ENCODE data around the gene SLC11A2.

Gene SLC11A2

DNA sequence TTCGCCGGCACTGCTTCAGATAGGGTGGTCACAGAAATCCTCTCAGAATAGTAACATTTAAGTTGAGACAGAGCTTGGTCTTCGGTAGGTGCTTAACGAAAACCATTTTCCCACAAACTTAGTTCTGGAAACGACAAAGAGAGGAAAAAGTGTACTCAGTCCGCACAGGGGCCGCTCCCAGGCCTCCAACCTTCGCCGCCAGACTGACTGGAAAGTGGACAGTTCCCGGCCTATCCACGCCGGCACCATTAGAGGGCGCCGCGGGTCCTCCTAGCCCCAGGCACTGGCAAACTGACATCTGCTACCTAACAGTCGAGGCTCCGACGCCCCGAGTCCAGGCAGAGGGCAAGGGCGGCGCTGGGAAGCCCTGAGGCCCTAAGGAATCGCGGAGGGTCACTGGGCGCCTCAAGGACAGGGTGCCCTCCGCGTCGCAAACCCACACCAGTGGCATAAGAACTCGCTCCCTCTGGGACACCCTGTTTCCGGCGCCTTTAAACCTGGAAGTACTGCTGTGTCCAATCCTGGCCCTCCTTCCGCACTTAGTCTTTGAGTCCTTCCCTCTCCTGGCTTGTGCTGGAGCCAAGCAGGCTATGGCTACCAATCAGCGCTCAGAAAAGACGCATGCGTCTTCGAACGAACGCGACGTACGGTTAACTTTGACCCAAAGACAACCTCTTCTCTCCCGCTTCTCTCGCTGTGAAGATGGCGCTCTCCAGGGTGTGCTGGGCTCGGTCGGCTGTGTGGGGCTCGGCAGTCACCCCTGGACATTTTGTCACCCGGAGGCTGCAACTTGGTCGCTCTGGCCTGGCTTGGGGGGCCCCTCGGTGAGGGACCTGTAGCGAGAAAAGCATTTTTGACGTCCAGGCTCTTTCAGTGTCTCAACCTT, 21.7 kb upstream of the SLC11A2 start, which contains the start of gene LETMD1:
Gene LETMD1, plus strand, starts transcription at position 673 of the 886 bp plus-strand sequence. Its CDS starts 30 bp downstream, at position 703.
- peak; percentile 100 for ATAC-seq
- TF ChIP-seq, protein P1, sequence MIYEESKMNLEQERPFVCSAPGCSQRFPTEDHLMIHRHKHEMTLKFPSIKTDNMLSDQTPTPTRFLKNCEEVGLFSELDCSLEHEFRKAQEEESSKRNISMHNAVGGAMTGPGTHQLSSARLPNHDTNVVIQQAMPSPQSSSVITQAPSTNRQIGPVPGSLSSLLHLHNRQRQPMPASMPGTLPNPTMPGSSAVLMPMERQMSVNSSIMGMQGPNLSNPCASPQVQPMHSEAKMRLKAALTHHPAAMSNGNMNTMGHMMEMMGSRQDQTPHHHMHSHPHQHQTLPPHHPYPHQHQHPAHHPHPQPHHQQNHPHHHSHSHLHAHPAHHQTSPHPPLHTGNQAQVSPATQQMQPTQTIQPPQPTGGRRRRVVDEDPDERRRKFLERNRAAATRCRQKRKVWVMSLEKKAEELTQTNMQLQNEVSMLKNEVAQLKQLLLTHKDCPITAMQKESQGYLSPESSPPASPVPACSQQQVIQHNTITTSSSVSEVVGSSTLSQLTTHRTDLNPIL (CRISPR knock-in tag; IDR thresholded peaks at IDR 0.05; ENCODE audit: low read depth): no peak
- TF ChIP-seq BACH2 (CRISPR knock-in tag; IDR thresholded peaks at IDR 0.05; ENCODE audit: borderline replicate concordance) (no peak), ZFP3 (CRISPR knock-in tag; IDR thresholded peaks at IDR 0.05) (0 out of 2 replicates have a peak, but pooled peaks have one; percentile 19), ZNF565 (CRISPR knock-in tag; conservative IDR thresholded peaks at IDR 0.05; ENCODE audit: low read depth) (no peak), ESRRG (CRISPR knock-in tag; IDR thresholded peaks at IDR 0.05) (no peak), TCF4 (CRISPR knock-in tag; IDR thresholded peaks at IDR 0.05; ENCODE audit: borderline replicate concordance) (0 out of 2 replicates have a peak, but pooled peaks have one; percentile 32), TOX (CRISPR knock-in tag; IDR thresholded peaks at IDR 0.05; ENCODE audit: borderline replicate concordance) (no peak), CSDC2 (CRISPR knock-in tag; IDR thresholded peaks at IDR 0.05) (peak; percentile 19; the same call in 1 of the 2 replicates), ISL1 (CRISPR knock-in tag; IDR thresholded peaks at IDR 0.05) (no peak), ARNTL (CRISPR knock-in tag; IDR thresholded peaks at IDR 0.05; ENCODE audit: borderline replicate concordance, low read depth) (no peak), ZNF8 (CRISPR knock-in tag; IDR thresholded peaks at IDR 0.05) (no peak), SNAI2 (CRISPR knock-in tag; IDR thresholded peaks at IDR 0.05) (no peak), RARB (CRISPR knock-in tag; IDR thresholded peaks at IDR 0.05) (no peak), GLIS3 (CRISPR knock-in tag; IDR thresholded peaks at IDR 0.05) (no peak), ZNF70 (CRISPR knock-in tag; IDR thresholded peaks at IDR 0.05) (no peak), OSR1 (CRISPR knock-in tag; IDR thresholded peaks at IDR 0.05) (no peak), ZC3H10 (CRISPR knock-in tag; IDR thresholded peaks at IDR 0.05) (no peak), ZFP30 (CRISPR knock-in tag; IDR thresholded peaks at IDR 0.05) (no peak), PPARA (CRISPR knock-in tag; IDR thresholded peaks at IDR 0.05; ENCODE audit: borderline replicate concordance) (no peak)
- TF ChIP-seq, protein P2, sequence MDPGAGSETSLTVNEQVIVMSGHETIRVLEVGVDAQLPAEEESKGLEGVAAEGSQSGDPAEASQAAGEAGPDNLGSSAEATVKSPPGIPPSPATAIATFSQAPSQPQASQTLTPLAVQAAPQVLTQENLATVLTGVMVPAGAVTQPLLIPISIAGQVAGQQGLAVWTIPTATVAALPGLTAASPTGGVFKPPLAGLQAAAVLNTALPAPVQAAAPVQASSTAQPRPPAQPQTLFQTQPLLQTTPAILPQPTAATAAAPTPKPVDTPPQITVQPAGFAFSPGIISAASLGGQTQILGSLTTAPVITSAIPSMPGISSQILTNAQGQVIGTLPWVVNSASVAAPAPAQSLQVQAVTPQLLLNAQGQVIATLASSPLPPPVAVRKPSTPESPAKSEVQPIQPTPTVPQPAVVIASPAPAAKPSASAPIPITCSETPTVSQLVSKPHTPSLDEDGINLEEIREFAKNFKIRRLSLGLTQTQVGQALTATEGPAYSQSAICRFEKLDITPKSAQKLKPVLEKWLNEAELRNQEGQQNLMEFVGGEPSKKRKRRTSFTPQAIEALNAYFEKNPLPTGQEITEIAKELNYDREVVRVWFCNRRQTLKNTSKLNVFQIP (CRISPR knock-in tag; IDR thresholded peaks at IDR 0.05; ENCODE audit: borderline replicate concordance, low read depth): no peak
- TF ChIP-seq, protein P3, sequence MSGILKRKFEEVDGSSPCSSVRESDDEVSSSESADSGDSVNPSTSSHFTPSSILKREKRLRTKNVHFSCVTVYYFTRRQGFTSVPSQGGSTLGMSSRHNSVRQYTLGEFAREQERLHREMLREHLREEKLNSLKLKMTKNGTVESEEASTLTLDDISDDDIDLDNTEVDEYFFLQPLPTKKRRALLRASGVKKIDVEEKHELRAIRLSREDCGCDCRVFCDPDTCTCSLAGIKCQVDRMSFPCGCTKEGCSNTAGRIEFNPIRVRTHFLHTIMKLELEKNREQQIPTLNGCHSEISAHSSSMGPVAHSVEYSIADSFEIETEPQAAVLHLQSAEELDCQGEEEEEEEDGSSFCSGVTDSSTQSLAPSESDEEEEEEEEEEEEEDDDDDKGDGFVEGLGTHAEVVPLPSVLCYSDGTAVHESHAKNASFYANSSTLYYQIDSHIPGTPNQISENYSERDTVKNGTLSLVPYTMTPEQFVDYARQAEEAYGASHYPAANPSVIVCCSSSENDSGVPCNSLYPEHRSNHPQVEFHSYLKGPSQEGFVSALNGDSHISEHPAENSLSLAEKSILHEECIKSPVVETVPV (CRISPR knock-in tag; IDR thresholded peaks at IDR 0.05): no peak
- TF ChIP-seq, protein P4, sequence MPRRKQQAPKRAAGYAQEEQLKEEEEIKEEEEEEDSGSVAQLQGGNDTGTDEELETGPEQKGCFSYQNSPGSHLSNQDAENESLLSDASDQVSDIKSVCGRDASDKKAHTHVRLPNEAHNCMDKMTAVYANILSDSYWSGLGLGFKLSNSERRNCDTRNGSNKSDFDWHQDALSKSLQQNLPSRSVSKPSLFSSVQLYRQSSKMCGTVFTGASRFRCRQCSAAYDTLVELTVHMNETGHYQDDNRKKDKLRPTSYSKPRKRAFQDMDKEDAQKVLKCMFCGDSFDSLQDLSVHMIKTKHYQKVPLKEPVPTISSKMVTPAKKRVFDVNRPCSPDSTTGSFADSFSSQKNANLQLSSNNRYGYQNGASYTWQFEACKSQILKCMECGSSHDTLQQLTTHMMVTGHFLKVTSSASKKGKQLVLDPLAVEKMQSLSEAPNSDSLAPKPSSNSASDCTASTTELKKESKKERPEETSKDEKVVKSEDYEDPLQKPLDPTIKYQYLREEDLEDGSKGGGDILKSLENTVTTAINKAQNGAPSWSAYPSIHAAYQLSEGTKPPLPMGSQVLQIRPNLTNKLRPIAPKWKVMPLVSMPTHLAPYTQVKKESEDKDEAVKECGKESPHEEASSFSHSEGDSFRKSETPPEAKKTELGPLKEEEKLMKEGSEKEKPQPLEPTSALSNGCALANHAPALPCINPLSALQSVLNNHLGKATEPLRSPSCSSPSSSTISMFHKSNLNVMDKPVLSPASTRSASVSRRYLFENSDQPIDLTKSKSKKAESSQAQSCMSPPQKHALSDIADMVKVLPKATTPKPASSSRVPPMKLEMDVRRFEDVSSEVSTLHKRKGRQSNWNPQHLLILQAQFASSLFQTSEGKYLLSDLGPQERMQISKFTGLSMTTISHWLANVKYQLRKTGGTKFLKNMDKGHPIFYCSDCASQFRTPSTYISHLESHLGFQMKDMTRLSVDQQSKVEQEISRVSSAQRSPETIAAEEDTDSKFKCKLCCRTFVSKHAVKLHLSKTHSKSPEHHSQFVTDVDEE (CRISPR knock-in tag; IDR thresholded peaks at IDR 0.05): 0 out of 2 replicates have a peak, but pooled peaks have one; percentile 26
- TF ChIP-seq, protein P5, sequence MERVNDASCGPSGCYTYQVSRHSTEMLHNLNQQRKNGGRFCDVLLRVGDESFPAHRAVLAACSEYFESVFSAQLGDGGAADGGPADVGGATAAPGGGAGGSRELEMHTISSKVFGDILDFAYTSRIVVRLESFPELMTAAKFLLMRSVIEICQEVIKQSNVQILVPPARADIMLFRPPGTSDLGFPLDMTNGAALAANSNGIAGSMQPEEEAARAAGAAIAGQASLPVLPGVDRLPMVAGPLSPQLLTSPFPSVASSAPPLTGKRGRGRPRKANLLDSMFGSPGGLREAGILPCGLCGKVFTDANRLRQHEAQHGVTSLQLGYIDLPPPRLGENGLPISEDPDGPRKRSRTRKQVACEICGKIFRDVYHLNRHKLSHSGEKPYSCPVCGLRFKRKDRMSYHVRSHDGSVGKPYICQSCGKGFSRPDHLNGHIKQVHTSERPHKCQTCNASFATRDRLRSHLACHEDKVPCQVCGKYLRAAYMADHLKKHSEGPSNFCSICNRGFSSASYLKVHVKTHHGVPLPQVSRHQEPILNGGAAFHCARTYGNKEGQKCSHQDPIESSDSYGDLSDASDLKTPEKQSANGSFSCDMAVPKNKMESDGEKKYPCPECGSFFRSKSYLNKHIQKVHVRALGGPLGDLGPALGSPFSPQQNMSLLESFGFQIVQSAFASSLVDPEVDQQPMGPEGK (CRISPR knock-in tag; IDR thresholded peaks at IDR 0.05; ENCODE audit: borderline replicate concordance): no peak

DNA sequence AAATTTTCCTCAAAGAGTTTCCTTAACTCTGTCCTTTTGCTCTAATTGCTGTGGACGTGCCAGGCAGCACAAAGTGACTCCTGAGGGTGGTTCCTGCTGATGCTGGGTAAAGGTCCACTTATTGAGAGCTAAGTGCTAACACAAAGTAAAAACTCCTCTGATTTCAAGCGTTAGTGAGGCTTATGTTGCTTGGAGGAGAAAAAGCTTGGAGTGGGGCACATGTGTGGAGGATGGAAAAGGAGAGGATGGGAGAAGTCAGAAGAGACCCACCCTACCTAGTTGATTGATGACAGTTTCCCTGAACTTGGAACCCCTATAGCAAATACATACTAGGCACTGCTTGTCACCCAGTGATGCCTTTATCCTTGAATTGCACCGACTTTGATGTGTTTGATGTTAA, 10.1 kb upstream of the SLC11A2 start:
- no peak for ATAC-seq
- TF ChIP-seq ZNF8 (CRISPR knock-in tag; IDR thresholded peaks at IDR 0.05): no peak
- TF ChIP-seq, protein P2 (CRISPR knock-in tag; IDR thresholded peaks at IDR 0.05; ENCODE audit: borderline replicate concordance, low read depth): no peak
- TF ChIP-seq TCF4 (CRISPR knock-in tag; IDR thresholded peaks at IDR 0.05; ENCODE audit: borderline replicate concordance): no peak
- TF ChIP-seq CSDC2 (CRISPR knock-in tag; IDR thresholded peaks at IDR 0.05): no peak
- no peak for TF ChIP-seq RARB (CRISPR knock-in tag; IDR thresholded peaks at IDR 0.05)
- TF ChIP-seq, protein P1 (CRISPR knock-in tag; IDR thresholded peaks at IDR 0.05; ENCODE audit: low read depth): no peak
- no peak for TF ChIP-seq ZNF565 (CRISPR knock-in tag; conservative IDR thresholded peaks at IDR 0.05; ENCODE audit: low read depth)
- TF ChIP-seq ZFP30 (CRISPR knock-in tag; IDR thresholded peaks at IDR 0.05): no peak
- no peak for TF ChIP-seq PPARA (CRISPR knock-in tag; IDR thresholded peaks at IDR 0.05; ENCODE audit: borderline replicate concordance)
- TF ChIP-seq ZNF70 (CRISPR knock-in tag; IDR thresholded peaks at IDR 0.05): no peak
- TF ChIP-seq OSR1 (CRISPR knock-in tag; IDR thresholded peaks at IDR 0.05): no peak
- TF ChIP-seq ZFP3 (CRISPR knock-in tag; IDR thresholded peaks at IDR 0.05): no peak
- no peak for TF ChIP-seq ISL1 (CRISPR knock-in tag; IDR thresholded peaks at IDR 0.05)
